GM12892 (cell line): ENCODE measurements around the gene EPHA6.

Experiments used
- POLR2A ChIP-seq: IDR thresholded peaks from 2 replicates; pipeline ENCODE4 v1.6.1; 2011; ENCODE audit warnings: low read depth, low read length, control low read depth
- TAF1 ChIP-seq: IDR thresholded peaks from 2 replicates; pipeline ENCODE4 v1.6.1; 2011; ENCODE audit warnings: low read depth, mild to moderate bottlenecking, control low read depth, low read length, borderline replicate concordance

GRCh38 chr3:97043411-97043810 is 229.0 kb downstream of the EPHA6 start:
- TF ChIP-seq POLR2A (no peak), TAF1 (no peak)
